Heart left ventricle (tissue), 16 donors: ENCODE results near the gene C6orf58. TPM values are rescaled to one million over a fixed set of nuclear protein-coding genes. Genes with fewer than 3 reads are reported as not detected.

Source experiments
- ATAC-seq, 4 donors: fragments of 200-7000 bp; cut with Tn5 transposase; one replicate each; pipeline ENCODE4 v1.9.1; 2020 to 2022; ENCODE audit warnings: moderate library complexity in 4 of 4, mild to moderate bottlenecking in 3 of 4, moderate number of reproducible peaks in 1 of 4
- DNase-seq, 5 donors: peaks; one replicate each; pipeline ENCODE4 v3.0.0-alpha.2; 2020
- H3K27ac ChIP-seq, 12 donors: fragments of 200-600 bp; sonication (generic) in 4 of 12; one replicate each; pipeline versions ENCODE4 v1.5.0 to v1.8.0; 2016 to 2022; ENCODE audit warnings: mild to moderate bottlenecking in 2 of 12
- H3K27me3 ChIP-seq, 9 donors: fragments of 200-600 bp; sonication (generic) in 2 of 9; one replicate each; pipeline versions ENCODE4 v1.5.1 to v1.8.0; 2016 to 2022; ENCODE audit warnings: mild to moderate bottlenecking in 3 of 9
- H3K36me3 ChIP-seq, 9 donors: fragments of 200-600 bp; sonication (generic) in 2 of 9; one replicate each; pipeline versions ENCODE4 v1.5.0 to v1.8.0; 2018 to 2022; ENCODE audit warnings: mild to moderate bottlenecking in 2 of 9
- H3K4me1 ChIP-seq, 12 donors: fragments of 200-600 bp; sonication (generic) in 4 of 12; one replicate each; pipeline versions ENCODE4 v1.5.0 to v1.8.0; 2016 to 2022; ENCODE audit warnings: mild to moderate bottlenecking in 3 of 12
- H3K4me3 ChIP-seq, 12 donors: fragments of 200-600 bp; sonication (generic) in 4 of 12; one replicate each; pipeline versions ENCODE4 v1.5.0 to v1.8.0; 2017 to 2022; ENCODE audit warnings: mild to moderate bottlenecking in 9 of 12, moderate library complexity in 4 of 12
- H3K9me3 ChIP-seq, 12 donors: fragments of 200-600 bp; sonication (generic) in 4 of 12; one replicate each; pipeline versions ENCODE4 v1.5.0 to v1.8.0; 2016 to 2022; ENCODE audit warnings: mild to moderate bottlenecking in 1 of 12
- CTCF ChIP-seq, 12 donors: fragments of 200-600 bp; sonication (generic) in 4 of 12; IDR thresholded peaks; one replicate each; pipeline versions ENCODE4 v1.5.0 to v1.8.0; 2018 to 2022; ENCODE audit warnings: antibody characterized with exemption in 12 of 12, mild to moderate bottlenecking in 5 of 12
- POLR2A ChIP-seq, 2 donors: fragments of 450-650 bp; IDR thresholded peaks; one replicate each; pipeline ENCODE4 v1.6.1; 2017; ENCODE audit warnings: antibody characterized with exemption in 2 of 2, mild to moderate bottlenecking in 2 of 2, moderate library complexity in 2 of 2
- WGBS, 4 donors: extraction: QIAGEN DNeasy Blood & Tissue Kit in 2 of 4; methylation state at CpG; one replicate each; pipeline versions ENCODE4 v1.1.5 to v1.1.7; 2013 to 2018; 5-methylcytosine and 5-hydroxymethylcytosine counted together
- intact Hi-C, 10 donors: fragments of 100-400 bp; cut with DNase I; formaldehyde crosslinking; loops; one replicate each; pipeline versions ENCODE4 v1.11.1 to v1.14.2; 2022
- polyA plus RNA-seq, 2 donors: library from polyadenylated mRNA; stranded (reverse); fragments of 200-250 nt; gene quantifications; one replicate each; pipeline ENCODE4 v1.2.3, GENCODE V29; 2013
- total RNA-seq, 9 donors: library from RNA; depleted of rRNA in 2 of 9; stranded (reverse); fragments of >200 nt in 2 of 9; fragmentation: NEBNext Ultra II Directional in 3 of 9; extraction: Animal tissue kit (Norgen Biotek cat#: 25700) in 3 of 9; gene quantifications; one replicate each; pipeline versions ENCODE4 v1.1.0 to v1.2.4, GENCODE V29; 2016 to 2023
- donor health status: ischemic (EF 13 %, LVEDD 7.1; RV severe dilation, severe dysfunction).
- donor health status: healthy with polysubstance abuse.
- donor health status: DM: no; HTN: yes; CAD: no.
- donor health status: DM: no; HTN: no; CAD: no.
- donor health status: ischemic (EF 25% LVEDD 6.9; RV normal size, moderate dysfunction).
- donor health status: ischemic (EF 25% LVEDD 5.7; RV mildly dilated, moderate dysfunction).
- donor health status: healthy.
- donor health status: DM: yes; HTN: yes; CAD: no.
- donor health status: ischemic (EF 35%, LVEDD 5.7; RV mildly dilated, moderate dysfunction).
- donor health status: nonischemic (EF 11% LVEDD 7.7; RV severe dilation, severe dysfunction).
- donor health status: DM: yes; HTN: yes; CAD: no.
- donor health status: PGD.
- donor health status: ischemic (EF 29% LVEDD 5.4; RV normal size, mild dysfunction).
- donor health status: nonischemic (EF 23%, LVEDD 6.1; RV moderate dilation, normal function).

C6orf58 gene
- total and polyA plus RNA-seq, 11 donors, result not detected

DNA sequence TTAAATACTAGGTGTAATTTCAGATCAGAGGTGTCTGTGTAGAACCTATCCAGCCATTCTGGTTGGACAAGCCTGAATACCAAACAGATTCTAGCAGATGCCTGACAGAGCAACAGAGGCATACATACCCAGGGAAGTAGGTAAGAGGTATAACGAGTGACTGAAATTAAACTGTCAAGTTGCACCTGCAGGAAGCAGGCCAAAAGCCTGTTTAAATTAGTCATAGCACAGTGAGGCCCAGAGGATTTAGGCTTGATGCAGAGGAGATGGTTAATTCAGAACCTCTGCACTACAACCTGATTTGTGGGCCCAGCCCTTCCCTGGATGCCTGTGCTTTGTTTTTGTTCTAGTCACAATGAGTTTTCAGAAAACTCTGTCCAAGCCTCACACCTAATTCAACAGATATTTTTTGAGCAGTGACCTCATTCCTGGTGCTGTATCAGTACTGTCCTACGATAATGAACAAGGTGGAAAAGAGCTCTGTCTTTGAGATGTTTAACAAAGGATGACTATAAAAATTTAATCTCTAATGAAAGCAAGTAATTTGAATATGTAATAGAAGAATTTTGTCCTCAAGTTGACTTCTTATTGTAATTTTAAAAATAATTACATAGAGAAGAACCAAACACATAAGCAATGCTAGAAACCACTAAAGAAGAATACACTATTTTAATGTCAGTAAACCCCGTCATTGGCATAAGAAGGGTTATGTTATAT lies 31.7 kb downstream of the C6orf58 start:
- Histone ChIP-seq H3K4me3 (no peak overlapping the region), H3K36me3 (no peaks in the 10 kb centered on the region), H3K9me3 (no peaks in the 10 kb centered on the region), H3K4me1 (no peaks in the 10 kb centered on the region), H3K27ac (no peak overlapping the region), H3K27me3 (no peaks in the 10 kb centered on the region)
- intact Hi-C loops, result no loop called here
- WGBS, 4 donors, result 52 to 67% (median 57%) methylated on average over 3 of the region's 3 CpGs
- peak in 1 of 4 donors; percentile 37 for ATAC-seq
- no peak for TF ChIP-seq CTCF (IDR thresholded peaks at IDR 0.05)
- no peak for TF ChIP-seq POLR2A (IDR thresholded peaks at IDR 0.05)
- no peak for DNase-seq

- no peak for ATAC-seq
- intact Hi-C loops, result no loop called here
Measured at GRCh38 chr6:127618729-127619128, 41.8 kb downstream of the C6orf58 start.

DNA sequence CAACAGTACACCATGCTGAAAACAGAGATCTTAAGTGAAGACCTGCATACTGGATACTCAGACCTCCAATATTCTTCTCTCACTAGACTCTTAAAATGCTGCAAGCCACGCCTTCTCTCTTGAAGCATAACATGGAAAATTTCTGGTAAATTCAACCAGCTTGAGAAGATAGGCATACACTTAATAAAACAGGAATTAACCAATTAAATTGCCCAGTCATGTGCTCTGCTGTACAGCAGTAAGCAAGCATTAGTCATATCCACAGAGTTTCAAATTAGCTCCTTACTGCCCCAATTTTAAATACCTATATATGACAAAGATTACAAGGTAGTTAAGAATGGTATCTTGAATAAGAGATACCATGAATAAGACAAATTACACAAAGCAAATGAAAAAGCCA lies 53.8 kb downstream of the C6orf58 start:
- ATAC-seq (no peak), DNase-seq (no peak)
- H3K27me3 ChIP-seq, result peaks cover 0 to 4% (median 0%) of the 10 kb centered on the region in 9 donors
- H3K36me3 ChIP-seq, result no peaks in the 10 kb centered on the region
- no peaks in the 10 kb centered on the region for H3K9me3 ChIP-seq
- H3K4me1 ChIP-seq, result no peaks in the 10 kb centered on the region
- 60 to 88% (median 72%) methylated on average over 1 of the region's 1 CpG for WGBS, 4 donors
- intact Hi-C loops, result no loop called here
- TF ChIP-seq CTCF (IDR thresholded peaks at IDR 0.05), result no peak
- no peak for TF ChIP-seq POLR2A (IDR thresholded peaks at IDR 0.05)
- H3K4me3 ChIP-seq, result no peak overlapping the region
- no peak overlapping the region for H3K27ac ChIP-seq

More at GRCh38 chr6:127618729-127619128, 41.8 kb downstream of the C6orf58 start:
- no peaks in the 10 kb centered on the region for H3K36me3 ChIP-seq
- DNase-seq, result no peak
- H3K27me3 ChIP-seq, result no peaks in the 10 kb centered on the region
- H3K27ac ChIP-seq, result no peak overlapping the region
- H3K4me3 ChIP-seq, result no peak overlapping the region
- H3K9me3 ChIP-seq, result peaks cover 0 to 3% (median 0%) of the 10 kb centered on the region in 12 donors
- no peak for TF ChIP-seq POLR2A (IDR thresholded peaks at IDR 0.05)
- no peak for TF ChIP-seq CTCF (IDR thresholded peaks at IDR 0.05)
- no peaks in the 10 kb centered on the region for H3K4me1 ChIP-seq
- 72 to 79% (median 74%) methylated on average over 5 of the region's 5 CpGs for WGBS, 4 donors

DNA sequence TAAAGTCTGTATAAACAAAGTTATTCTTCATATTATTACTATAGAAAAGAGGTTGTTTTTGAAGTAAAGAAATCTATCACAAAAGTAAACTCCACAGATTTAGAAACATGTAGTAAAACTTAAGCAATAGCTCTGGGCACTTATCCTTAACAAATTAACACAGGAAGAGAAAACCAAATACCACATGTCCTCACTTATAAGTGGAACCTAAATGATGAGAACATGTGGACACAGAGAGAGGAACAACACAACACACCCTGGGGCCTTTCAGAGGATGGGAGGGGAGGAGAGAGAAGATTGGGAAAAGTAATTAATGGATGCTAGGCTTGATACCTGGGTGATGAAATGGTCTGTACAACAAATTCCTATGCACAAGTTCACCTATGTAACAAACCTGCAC lies 57.2 kb downstream of the C6orf58 start:
- intact Hi-C loops, result no loop called here
- H3K36me3 ChIP-seq, result no peaks in the 10 kb centered on the region
- TF ChIP-seq POLR2A (IDR thresholded peaks at IDR 0.05) (no peak), CTCF (IDR thresholded peaks at IDR 0.05) (no peak)

More for the DNA sequence above, 57.2 kb downstream of the C6orf58 start:
- ATAC-seq (no peak), DNase-seq (no peak)
- Histone ChIP-seq H3K4me1 (peaks cover 0 to 3% (median 0%) of the 10 kb centered on the region in 12 donors), H3K4me3 (no peak overlapping the region), H3K9me3 (no peaks in the 10 kb centered on the region), H3K27me3 (peaks cover 0 to 4% (median 0%) of the 10 kb centered on the region in 9 donors), H3K27ac (no peak overlapping the region)
